Inflammatory macrophage treated with lipopolysaccharide for 4 hours (primary cell): ENCODE measurements around the gene GPC5.
A peak's percentile ranks its signal among the peaks of the same experiment; 100 is the strongest.
"Not testable (repeated sequence)": the region's sequence is repeated elsewhere in the genome, so short reads cannot be mapped to it uniquely, and the experiment has no call there.

Experiments used
- DNase-seq: peaks from one replicate; pipeline ENCODE4 v3.0.0-alpha.2; 2020

Gene GPC5

DNA sequence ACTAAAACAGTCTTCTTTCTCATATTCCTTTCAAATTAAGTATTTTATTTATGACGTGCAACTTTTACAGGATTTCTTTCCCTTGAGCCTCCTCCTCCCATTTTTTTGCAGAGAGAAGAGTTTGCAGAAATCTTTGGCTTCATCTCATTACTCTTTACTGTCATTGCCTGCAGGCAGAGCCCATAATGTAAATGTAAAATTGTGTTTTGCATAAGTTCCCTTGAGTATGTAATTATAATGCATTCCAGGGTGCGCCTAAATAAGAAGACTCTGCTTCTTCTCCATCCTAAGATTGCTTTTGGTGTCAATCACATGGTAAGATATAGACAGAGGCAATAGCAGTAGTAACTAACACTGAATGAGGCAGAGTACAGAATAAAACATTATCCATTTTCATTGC, 27.9 kb upstream of the GPC5 start:
- DNase-seq = no peak

DNA sequence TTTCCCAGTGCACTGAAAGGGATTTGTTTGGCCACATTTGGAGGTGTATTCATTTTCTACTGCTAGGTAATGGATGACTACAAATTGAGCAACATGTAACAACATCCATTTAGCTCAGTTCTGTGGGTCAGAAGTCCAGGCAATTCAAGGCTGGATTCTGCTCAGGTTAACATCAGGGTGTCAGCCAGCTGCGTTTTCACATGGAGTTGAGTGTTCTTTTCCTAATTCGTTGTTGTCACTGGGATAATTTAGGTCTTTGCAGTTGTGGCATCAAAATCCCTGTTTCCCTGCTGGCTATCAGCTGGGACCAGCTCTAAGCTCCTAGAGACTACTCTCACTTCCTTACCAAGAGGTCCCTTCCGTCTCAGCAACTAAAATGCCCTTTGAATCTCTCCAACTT, 25.5 kb upstream of the GPC5 start:
- DNase-seq = no peak

DNA sequence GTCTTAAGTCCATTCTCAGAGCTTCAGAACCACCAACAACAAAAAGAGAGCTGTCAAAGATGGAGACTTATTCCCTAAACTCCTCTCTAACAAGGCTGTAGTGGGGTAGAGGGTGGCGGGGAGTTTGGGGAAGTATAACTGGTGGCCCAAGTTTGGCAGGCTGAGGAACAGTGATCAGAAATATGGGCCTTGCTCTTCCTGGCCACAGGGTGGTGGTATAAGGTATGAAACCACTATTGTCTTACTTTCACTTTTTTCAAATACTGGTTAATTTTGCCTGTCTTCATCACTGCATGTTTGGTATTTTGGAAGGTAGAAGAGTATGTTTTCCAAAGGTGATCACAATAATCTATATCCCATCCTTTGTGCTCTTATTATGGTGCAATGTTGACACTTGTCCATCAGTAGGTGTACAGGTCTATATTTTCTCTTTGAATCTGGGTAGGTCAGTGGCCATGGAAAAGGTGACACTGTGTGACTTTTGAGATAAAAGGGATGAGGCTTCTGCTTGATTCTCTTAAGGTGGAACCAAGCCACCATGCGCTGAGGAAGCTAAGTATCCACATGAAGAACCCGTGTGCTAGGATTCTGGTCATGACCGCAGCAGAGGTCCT, 23.2 kb upstream of the GPC5 start:
- DNase-seq = peak; percentile 37

DNA sequence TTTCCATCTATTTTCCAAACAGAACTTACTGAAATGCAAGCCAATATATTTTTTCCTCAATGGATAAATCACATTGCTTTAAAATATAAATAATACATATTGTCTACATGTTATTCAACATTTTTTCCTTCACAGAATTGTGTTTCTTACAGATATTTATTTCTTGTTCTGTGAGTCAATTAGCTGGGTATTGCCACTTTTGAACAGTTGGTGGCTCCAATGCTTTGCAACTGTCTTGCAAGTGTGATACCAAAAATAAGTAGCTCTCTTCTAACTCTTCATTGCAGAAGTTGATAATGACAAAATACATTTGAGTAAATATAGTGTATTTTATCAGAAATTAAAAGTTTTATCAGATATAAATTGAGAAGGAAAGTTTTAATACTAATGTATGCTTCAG, 17.1 kb upstream of the GPC5 start:
- peak; percentile 39 for DNase-seq

DNA sequence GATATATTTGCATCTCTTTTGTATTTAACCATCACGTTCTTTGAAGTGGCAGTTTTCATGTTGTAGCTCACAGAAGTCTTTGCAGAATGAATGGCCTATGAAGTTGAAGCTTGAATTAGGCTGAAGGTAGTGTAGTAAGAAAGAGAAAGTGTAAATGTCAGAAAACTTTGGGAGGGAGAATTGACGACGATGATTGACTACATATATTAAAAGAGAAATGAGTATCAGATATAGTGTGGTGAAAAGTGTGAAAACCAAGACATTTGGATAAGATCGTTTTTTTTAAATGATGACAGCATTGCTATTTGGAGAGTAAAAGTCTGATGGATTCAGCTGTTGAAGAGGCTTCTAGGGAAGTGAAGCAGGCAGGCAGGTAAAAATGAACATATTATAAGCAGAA, 14.6 kb upstream of the GPC5 start:
- no peak for DNase-seq

DNA sequence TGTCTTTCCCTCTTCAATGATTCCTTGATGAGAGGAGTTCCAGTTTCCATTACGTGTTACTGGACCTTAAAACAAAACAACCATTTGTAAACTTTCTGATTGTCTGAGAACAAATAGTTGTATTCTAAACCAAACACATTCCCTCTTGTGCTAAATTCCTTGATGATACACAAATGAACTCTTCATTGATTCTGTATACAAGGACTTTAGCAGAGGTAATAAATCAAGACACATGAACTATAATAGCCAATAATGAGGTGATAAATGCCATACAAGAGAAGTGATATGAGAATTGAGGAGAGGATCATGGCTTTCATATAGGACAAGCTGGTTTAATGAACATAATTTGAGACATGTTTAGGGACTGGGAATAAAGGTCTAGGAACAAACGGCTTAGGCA, 13.5 kb upstream of the GPC5 start:
- no peak for DNase-seq

DNA sequence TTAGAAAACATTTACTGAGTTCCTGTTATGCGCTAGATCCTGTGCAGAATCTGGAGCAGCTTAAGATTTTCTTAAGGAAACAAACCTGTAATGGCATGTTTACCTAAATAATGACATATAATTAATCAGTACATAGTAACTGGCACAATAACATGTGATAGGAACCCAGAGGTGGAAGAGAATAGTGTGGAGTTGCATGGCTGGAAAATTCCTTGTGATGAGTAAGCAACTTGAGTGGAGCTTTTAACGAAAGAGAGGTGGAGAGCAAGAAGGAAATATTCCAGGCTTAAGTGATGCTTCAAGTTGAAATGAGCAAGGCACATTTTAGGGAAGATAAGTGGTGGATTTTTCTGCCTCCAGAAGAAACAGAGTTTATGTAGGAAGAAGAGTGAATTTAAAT, 9.2 kb upstream of the GPC5 start:
- DNase-seq = no peak

DNA sequence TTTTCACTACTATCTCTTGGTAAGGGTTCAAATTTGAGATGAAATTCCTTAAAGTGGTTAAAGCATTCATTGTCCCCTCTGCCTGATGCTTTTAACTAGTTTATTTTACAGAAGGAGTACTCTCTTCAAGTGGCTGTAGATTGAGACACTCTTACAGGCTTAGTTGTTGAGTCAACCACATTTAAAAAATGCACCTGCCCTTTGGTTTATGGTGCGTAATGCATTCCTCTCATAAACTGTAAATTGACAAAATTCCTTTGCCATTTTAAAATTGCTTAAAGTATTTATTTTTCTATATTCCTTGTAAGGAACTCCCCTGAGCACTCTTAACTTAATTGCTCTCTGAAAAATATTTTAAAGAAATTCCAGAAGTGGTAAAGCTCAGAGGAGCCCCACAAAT, 826 bp upstream of the GPC5 start:
- DNase-seq = no peak

DNA sequence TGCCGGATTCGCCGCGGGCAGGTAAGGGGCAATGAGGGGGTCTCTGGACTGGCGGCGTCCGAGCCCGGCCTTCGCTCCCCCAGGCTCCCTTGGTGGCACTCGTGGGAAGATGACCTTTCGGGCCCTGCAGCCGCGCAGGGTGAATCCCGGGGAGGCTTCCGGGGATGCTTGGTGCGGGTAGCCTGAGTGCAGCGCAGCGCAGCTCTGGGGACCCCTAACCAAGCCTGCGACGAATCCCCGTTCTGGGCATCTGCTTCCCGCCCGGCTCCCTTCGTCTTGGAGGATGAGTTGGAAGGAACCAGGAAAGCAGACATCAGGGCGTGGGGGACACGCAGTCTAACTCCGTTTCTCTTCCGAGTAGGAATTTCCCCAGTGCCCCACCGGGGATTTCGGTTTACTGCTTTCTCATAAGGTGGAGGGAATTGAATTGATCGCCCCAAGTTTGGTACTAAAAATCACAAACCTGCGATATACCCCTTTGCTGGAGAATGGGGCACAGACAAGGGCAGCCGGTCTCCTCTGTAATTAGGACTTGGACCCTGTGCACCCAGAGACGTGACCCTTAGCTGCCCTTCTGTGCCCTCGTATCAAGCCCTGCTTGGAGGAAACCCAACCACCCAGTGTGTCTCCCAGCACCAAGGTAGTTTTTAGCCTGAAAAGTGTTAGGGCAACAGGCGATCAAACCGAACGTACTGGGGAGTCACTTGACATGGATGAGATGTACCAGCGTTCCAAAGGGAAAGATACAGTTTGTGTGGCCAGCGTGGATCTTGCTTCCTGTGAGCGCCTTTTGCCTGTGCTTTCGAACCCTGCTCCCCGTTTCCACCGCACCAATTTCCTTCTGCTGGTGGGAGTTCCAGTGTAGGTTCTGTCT, 1.0 kb downstream of the GPC5 start:
- DNase-seq = no peak

DNA sequence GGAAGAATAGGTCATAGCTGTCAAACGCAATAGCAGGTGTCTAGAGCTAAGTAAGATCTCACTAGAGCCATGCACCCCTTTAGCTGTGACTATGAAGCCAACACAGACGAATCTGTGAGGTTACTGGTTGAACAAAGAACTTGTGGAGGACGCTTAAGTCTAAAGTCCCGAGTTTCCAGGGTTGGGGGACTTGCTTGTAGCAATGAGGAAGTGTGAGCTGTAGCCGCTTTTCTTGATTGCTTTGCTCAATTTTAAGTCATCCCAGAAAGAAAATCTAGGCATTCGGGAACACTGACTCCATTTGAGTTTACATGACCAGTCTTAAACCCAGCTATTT, 1.6 kb downstream of the GPC5 start:
- no peak for DNase-seq

DNA sequence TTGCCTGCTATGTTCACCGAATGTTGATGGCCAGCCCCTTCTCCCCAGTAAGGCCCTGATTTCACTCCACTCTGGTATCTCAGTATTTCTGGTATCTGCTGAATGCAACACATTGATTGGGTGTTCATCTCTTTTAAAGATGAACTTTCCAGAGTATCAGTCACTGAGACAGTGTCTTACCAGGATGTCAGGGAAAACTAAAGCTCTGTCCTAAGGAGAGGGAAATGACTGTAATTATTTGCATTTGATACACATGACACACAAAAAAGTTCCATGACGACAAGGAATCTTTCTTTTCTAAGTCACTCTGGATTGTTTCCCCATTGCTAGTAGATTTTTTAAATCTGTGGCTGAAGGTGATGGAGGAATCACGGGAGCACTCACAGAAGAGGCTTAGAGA, 2.2 kb downstream of the GPC5 start:
- DNase-seq = no peak

DNA sequence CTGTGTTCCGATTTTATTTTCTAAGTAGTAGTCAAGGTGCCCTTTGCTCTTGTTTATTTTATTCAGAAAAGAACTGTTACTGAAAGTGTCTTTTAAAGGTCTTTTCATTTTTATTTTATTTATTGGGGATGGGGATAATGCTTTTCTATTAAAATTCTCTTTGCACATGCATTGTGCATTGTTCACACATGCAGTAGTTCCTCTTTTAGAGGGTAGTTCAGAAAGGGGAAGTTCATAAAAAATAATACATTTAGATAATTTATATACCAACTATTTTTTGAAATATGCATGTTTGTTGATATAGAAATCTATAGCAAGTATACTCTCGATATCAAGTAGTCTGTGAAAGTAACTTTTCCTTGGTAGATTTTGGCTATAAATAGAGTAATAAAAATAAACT, 3.5 kb downstream of the GPC5 start:
- peak; percentile 11 for DNase-seq

DNA sequence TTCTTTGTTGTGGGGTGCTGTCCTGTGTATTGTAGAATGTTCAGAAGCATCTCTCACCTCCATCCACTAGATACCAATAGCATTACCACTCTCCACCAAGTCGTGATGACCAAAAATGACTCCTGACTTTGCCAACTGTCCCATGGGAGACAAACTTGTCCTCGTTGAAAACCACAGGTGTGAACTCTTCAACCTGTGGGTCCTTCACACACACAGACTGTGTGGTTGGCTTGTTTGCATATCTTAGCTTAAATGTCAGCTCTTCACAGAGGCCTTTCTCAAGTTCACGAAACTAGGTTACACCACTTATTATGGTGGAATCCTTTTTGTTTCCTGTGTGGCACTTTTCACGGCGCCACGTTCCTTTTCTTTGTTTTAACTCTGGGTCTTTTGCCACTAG, 6.8 kb downstream of the GPC5 start:
- no peak for DNase-seq

DNA sequence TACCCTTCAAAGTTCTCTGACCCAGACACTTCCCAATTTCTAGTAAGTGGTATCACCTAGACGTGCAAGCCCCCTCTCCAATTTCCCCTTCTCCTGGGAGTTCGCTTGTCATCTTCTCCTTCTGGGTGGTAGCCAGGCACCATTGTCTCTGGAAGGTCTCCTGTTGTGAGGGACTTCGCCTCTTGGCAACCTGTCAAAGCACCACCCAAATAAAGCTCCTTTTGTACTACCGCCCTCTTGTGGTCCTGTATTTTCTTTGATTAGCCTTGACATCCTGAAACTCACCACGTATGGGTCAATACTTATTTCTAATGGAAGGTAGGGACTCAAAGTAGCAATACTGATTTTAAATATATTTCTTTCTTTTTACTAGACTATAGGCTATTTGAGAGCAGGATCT, 8.2 kb downstream of the GPC5 start:
- DNase-seq = peak; percentile 38

DNA sequence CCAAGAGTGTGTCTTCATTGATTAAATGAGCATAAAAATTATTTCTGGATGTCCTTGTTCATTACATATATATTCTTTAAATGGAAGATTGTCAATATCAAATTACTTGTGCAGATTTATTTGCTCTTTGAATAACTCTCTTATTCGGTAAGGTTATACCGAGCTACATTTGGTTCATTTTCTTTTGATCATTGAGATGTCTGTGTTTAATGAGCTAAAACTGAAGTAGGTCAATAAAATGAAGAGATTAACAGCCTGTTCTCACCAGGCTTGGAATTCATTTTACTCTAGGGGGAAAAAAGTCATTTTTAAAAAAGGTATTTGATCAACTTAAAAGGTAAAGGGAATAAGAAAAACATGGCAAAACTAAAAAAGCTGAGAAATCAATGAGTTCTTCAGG, 10.6 kb downstream of the GPC5 start:
- DNase-seq = no peak

DNA sequence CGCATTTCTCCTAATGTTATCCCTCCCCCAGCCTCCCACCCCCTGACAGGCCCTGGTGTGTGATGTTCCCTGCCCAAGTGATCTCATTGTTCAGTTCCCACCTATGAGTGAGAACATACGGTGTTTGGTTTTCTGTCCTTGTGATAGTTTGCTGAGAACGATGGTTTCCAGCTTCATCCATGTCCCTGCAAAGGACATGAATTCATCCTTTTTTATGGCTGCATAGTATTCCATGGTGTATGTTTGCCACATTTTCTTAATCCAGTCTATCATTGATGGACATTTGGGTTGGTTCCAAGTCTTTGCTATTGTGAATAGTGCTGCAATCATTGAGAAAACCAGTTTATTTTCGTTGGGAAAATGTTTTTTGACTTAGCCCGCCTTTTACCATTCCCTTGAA, 18.2 kb downstream of the GPC5 start:
- DNase-seq = not testable (repeated sequence)

DNA sequence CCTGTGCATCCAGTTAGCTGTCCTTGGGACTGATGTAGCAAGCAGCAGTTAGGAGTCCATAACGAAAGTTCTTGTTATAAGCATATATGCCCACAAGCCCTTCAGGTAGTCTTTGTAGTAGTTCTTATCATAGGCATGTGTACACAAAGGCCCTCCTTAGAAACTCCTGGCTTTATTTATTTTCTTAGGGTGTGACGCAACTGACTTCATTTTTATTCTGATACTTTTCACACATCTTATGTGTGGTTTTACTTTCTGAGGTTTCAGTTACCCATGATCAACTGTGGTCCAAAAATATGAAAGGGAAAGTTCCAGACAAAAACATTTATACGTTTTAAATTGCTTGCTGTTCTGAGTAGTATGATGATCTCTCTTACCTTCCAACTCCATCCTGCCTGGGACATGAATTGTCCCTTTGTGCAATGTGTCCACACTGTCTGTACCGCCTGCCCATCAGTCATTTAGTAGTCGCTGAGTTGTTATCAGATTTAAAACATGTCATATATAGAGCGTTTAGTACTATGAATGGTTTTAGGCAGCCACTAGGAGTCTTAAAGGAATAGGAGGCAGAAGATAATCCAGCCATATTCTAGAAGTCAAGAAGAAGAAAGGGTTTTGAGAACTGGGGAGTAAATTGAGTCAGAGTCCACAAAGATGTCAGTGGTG, 19.4 kb downstream of the GPC5 start:
- no peak for DNase-seq

DNA sequence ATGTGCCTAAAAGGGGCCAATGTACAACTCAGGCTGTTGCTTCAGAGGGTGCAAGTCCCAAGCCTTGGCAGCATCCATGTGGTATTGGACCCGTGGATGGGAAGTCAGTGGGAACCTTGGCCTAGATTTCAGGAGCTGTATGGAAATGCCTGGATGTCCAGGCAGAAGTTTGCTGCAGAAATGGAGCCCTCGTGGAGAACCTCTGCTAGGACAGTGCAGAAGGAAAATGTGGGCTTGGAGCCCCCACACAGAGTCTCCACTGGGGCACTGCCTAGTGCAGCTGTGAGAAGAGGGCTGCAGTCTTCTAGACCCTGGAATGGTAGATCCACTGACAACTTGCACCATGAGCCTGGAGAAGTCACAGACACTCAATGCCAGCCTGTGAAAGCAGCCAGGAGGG, 28.5 kb downstream of the GPC5 start:
- no peak for DNase-seq

DNA sequence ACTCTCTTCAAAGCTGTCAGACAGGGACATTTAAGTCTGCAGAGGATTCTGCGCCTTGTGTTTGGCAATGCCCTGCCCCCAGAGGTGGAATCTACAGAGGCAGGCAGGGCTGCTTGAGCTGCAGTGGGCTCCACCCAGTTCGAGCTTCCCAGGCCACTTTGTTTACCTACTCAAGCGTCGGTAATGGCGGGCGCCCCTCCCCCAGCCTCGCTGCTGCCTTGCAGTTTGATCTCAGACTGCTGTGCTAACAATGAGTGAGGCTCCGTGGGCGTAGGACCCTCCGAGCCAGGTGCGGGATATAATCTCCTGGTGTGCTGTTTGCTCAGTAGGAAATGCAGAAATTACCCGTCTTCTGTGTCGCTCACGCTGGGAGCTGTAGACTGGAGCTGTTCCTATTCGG, 40.3 kb downstream of the GPC5 start:
- DNase-seq = not testable (repeated sequence)

DNA sequence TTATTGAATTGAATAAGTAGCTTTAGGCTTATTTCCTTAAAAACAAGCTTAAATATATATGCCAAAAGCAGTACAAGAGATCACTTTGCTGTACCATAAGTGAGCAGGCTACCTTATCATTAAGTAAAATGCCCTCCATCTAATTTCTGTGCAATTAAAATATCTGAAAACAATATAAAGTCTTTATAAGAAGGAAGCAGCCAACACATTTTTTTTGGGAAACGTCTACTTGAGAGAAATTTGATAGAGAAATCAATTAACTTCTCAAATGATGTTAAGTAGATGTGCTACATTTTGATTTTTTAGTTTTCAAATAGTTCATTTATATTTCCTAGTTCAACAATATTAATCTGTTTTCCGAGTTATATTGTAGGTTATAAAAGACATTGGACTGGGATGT, 52.5 kb downstream of the GPC5 start:
- DNase-seq = no peak

DNA sequence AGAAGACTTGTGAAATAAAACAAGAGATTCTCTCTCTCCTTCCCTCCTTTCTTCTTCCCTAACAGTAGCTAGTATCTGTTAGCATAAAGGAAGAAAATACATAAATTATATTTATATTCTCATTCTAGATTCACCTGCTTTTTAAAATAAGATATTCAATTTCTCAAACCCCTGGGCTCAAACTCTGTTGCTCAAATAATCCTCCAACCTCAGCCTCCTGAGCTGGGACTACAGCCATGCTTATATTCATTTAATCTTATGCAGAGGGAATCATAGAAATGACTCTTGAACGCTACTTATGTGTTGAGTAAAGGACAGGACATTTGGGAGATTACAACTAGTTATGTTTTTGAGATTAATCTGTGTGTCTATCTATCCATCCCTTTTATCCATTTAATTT, 56.2 kb downstream of the GPC5 start:
- DNase-seq = no peak

DNA sequence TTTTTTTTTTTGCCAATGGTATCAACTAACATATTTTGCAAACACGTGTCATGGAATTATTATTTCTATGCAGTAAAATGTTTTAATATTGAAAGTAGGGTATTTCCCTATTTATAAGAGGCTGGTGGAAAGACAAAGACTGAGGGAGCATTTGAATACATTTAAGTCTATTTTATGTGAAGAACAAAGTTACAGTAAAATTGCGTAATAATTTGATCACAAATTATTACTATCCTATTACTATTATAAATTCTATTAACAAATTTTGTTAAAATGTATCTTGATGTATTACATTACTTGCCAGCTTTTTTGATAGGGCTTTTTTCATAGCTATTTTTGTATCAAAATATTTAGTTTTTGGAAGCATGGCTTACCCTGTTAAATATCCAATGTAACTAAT, 58.4 kb downstream of the GPC5 start:
- no peak for DNase-seq

DNA sequence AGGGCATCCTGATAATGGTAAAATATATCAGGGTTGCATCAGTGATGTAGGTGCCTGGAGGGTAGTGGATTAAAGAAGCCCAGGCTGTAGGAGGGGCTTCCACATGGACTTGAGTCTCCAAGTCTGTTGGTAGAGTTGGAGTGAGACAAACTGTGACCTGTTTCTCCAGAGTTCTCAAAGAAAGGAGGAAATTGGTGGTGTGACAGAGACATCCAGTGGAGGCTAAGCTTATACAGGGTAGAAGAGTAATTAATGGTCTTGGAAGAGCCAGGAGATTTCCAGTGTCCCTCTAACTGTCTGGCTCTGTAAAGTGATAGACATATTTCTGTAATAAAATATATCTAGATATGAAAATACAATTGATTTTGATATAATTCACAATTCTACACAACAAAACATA, 61.1 kb downstream of the GPC5 start:
- no peak for DNase-seq

DNA sequence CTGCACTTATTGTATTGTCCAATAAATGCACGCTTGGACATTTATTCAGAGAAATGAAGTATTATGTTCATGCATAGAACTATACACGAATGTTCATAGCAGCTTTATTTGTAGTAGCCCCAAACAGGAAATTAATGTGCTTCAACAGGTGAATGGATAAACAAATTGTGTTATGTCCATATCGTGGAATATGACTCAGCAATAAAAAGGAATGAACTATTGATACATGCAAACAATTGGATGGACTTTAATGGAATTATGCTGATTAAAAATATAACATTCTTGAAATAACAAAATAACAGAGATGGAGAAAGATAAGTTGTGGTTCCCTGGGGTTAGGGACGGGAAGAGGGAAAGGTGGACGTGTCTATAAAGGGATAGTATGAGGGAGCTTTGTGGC, 65.9 kb downstream of the GPC5 start:
- no peak for DNase-seq

DNA sequence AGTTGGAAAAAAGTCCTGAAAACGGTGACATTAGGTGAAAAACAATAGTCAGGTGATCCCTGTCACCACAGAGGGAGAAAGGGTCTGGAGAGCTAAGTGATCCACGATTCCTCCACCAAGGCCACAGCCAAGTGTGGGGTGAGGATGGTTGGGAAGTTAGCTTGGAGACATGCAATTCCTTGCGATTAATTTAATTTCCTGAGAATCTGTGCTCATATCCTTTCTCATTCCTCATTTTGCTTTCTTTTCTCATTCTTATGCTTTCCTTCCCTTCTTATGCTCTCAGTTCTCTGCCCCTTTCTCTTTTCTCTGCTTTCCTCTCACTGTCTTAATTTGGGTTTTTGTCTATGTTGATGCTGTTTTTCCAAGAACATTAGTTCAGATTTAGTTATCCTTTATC, 68.8 kb downstream of the GPC5 start:
- no peak for DNase-seq
